IMR-90 (cell line): ENCODE measurements around the gene BCL2L13. TPM values are rescaled to one million over a fixed set of nuclear protein-coding genes. Genes with fewer than 3 reads are reported as not detected.

Source experiments
- ATAC-seq: fragments of 200-7000 bp; cut with Tn5 transposase; 2 replicates; pipeline ENCODE4 v1.9.1; 2020; ENCODE audit warnings: low read depth, mild to moderate bottlenecking, moderate library complexity
- BruUV-seq: library from RNA; stranded (reverse); fragments of 400-500 nt; replicated peaks from 2 replicates; lab custom pipeline; 2021; lab: Mats Ljungman, UMichigan
- CTCF ChIA-PET: fragments of 300-600 bp; formaldehyde crosslinking; extraction: SDS; loops from one replicate; lab custom pipeline; 2021; ENCODE audit warnings: antibody characterized with exemption; lab: Yijun Ruan, JAX
- POLR2A ChIA-PET: fragments of 300-600 bp; sonication (Branson Sonifier 250); formaldehyde crosslinking; loops from one replicate; lab custom pipeline; 2022; ENCODE audit warnings: antibody characterized with exemption; ENCODE audit not compliant: unreplicated experiment; lab: Charles Lee
- DNase-seq: peaks from one replicate; pipeline ENCODE4 v3.0.0; 2013
- H2AFZ ChIP-seq: replicated peaks from 2 replicates; pipeline ENCODE3; 2013; ENCODE audit warnings: low read length, mild to moderate bottlenecking; ENCODE audit not compliant: poor library complexity
- H2AK5ac ChIP-seq: 2 replicates; pipeline ENCODE4 v1.6.1; 2013; ENCODE audit warnings: low read depth, low read length, inconsistent platforms
- H2AK9ac ChIP-seq: replicated peaks from 2 replicates; pipeline ENCODE3; 2013; ENCODE audit warnings: mild to moderate bottlenecking, low read depth, low read length, moderate library complexity; ENCODE audit not compliant: poor library complexity
- H2BK120ac ChIP-seq: 2 replicates; pipeline ENCODE4 v1.6.1; 2013; ENCODE audit warnings: low read depth, low read length, inconsistent platforms
- H2BK15ac ChIP-seq: 3 replicates; pipeline ENCODE4 v1.6.1; 2013; ENCODE audit warnings: low read depth, low read length, inconsistent platforms
- H2BK20ac ChIP-seq: 2 replicates; pipeline ENCODE4 v1.6.1; 2013; ENCODE audit warnings: low read depth, mild to moderate bottlenecking, inconsistent platforms, low read length, moderate library complexity
- H2BK5ac ChIP-seq: 2 replicates; pipeline ENCODE4 v1.6.1; 2013; ENCODE audit warnings: mild to moderate bottlenecking, low read depth, low read length, inconsistent platforms; ENCODE audit not compliant: poor library complexity, severe bottlenecking
- H3K14ac ChIP-seq: replicated peaks from 2 replicates; pipeline ENCODE4 v1.6.1; 2013; ENCODE audit warnings: low read depth, low read length, inconsistent platforms
- H3K18ac ChIP-seq: 2 replicates; pipeline ENCODE4 v1.6.1; 2013; ENCODE audit warnings: low read depth, low read length, control low read depth
- H3K23ac ChIP-seq: 2 replicates; pipeline ENCODE4 v1.6.1; 2013; ENCODE audit warnings: low read depth, low read length, inconsistent platforms
- H3K27ac ChIP-seq: 2 replicates; pipeline ENCODE4 v1.5.1; 2013; ENCODE audit warnings: mild to moderate bottlenecking, control low read depth, low read length; ENCODE audit not compliant: insufficient read depth
- H3K27me3 ChIP-seq: 2 replicates; pipeline ENCODE4 v1.6.1; 2013; ENCODE audit warnings: low read length; ENCODE audit not compliant: control insufficient read depth, insufficient read depth
- H3K36me3 ChIP-seq: 2 replicates; pipeline ENCODE4 v1.6.1; 2013; ENCODE audit warnings: low read length, mixed read lengths; ENCODE audit not compliant: control insufficient read depth, insufficient read depth
- H3K4ac ChIP-seq: 2 replicates; pipeline ENCODE4 v1.6.1; 2013; ENCODE audit warnings: low read depth, low read length, inconsistent platforms
- H3K4me1 ChIP-seq: 2 replicates; pipeline ENCODE4 v1.6.1; 2013; ENCODE audit warnings: low read length, mixed read lengths; ENCODE audit not compliant: control insufficient read depth, insufficient read depth
- H3K4me2 ChIP-seq: 2 replicates; pipeline ENCODE4 v1.6.1; 2013; ENCODE audit warnings: low read depth, mild to moderate bottlenecking, control low read depth, low read length, moderate library complexity
- H3K4me3 ChIP-seq: 2 replicates; pipeline ENCODE4 v1.5.1; 2013; ENCODE audit warnings: low read depth, mild to moderate bottlenecking, control low read depth, low read length, moderate library complexity; ENCODE audit not compliant: insufficient read depth
- H3K56ac ChIP-seq: 2 replicates; pipeline ENCODE4 v1.6.1; 2013; ENCODE audit warnings: low read length, inconsistent platforms; ENCODE audit not compliant: insufficient read depth; ENCODE audit errors: extremely low read depth
- H3K79me1 ChIP-seq, 2 experiments: 2 replicates each; pipeline ENCODE4 v1.6.1; 2013; ENCODE audit warnings: low read length in 2 of 2, inconsistent platforms in 1 of 2, low read depth in 1 of 2
- H3K9ac ChIP-seq: 2 replicates; pipeline ENCODE4 v1.6.1; 2013; ENCODE audit warnings: low read depth, low read length, control low read depth
- H3K9me1 ChIP-seq: 2 replicates; pipeline ENCODE4 v1.6.1; 2013; ENCODE audit warnings: low read length, inconsistent platforms; ENCODE audit not compliant: insufficient read depth
- H3K9me3 ChIP-seq: 2 replicates; pipeline ENCODE4 v1.6.1; 2013; ENCODE audit warnings: low read length; ENCODE audit not compliant: control insufficient read depth, insufficient read depth
- H4K20me1 ChIP-seq: 2 replicates; pipeline ENCODE4 v1.6.1; 2013; ENCODE audit warnings: low read length, inconsistent platforms; ENCODE audit not compliant: insufficient read depth
- H4K5ac ChIP-seq: 2 replicates; pipeline ENCODE4 v1.6.1; 2013; ENCODE audit warnings: mild to moderate bottlenecking, low read depth, low read length, control low read depth
- H4K8ac ChIP-seq, 2 experiments: 2 replicates each; pipeline ENCODE4 v1.6.1; 2013; ENCODE audit warnings: low read depth in 2 of 2, low read length in 2 of 2, control low read depth in 1 of 2, inconsistent platforms in 1 of 2
- H4K91ac ChIP-seq: 2 replicates; pipeline ENCODE4 v1.6.1; 2013; ENCODE audit warnings: low read depth, low read length, inconsistent platforms; ENCODE audit not compliant: insufficient read depth
- SMC3 ChIP-seq: fragments of 150-350 bp; IDR thresholded peaks from 2 replicates; pipeline ENCODE4 v1.6.1; 2016; ENCODE audit warnings: low read depth, mild to moderate bottlenecking, antibody characterized with exemption, low read length, moderate library complexity
- WGBS, 2 experiments: methylation state at CpG; one replicate each; pipeline versions ENCODE4 v1.1.5 to v1.1.7; 2013; ENCODE audit warnings: missing lambda C conversion rate in 2 of 2; ENCODE audit not compliant: insufficient read length in 1 of 2; ENCODE audit errors: extremely low coverage in 2 of 2; 5-methylcytosine and 5-hydroxymethylcytosine counted together
- dilution Hi-C: fragments of 300-500 bp; cut with HindIII; formaldehyde crosslinking; loops from one replicate; pipeline ENCODE4 v1.14.3; 2018; ENCODE audit warnings: low sequenced_read_pairs; ENCODE audit not compliant: unreplicated experiment
- in situ Hi-C: fragments of 300-500 bp; cut with MboI; formaldehyde crosslinking; loops from 3 replicates; pipeline ENCODE4 v1.14.3; 2019; ENCODE audit warnings: low sequenced_read_pairs, inconsistent platforms, mixed read lengths
- intact Hi-C: fragments of 100-400 bp; cut with micrococcal nuclease; formaldehyde crosslinking; loops from 2 replicates; pipeline ENCODE4 v1.10.0; 2022
- polyA plus RNA-seq, 3 experiments: library from polyadenylated mRNA; depleted of rRNA; stranded (reverse); fragments of >200 nt; gene quantifications; 2 replicates each; pipeline ENCODE4 v1.2.3, GENCODE V29; 2012; ENCODE audit warnings: low replicate concordance in 1 of 3
- total RNA-seq: library from RNA; depleted of rRNA; stranded (reverse); fragments of >200 nt; gene quantifications from 2 replicates; pipeline ENCODE4 v1.2.3, GENCODE V29; 2012

The BCL2L13 gene
- total and polyA plus RNA-seq, 2 of the 4 experiments (the other 2 are of a cell fraction), result 42.6 to 86.7 TPM

DNA sequence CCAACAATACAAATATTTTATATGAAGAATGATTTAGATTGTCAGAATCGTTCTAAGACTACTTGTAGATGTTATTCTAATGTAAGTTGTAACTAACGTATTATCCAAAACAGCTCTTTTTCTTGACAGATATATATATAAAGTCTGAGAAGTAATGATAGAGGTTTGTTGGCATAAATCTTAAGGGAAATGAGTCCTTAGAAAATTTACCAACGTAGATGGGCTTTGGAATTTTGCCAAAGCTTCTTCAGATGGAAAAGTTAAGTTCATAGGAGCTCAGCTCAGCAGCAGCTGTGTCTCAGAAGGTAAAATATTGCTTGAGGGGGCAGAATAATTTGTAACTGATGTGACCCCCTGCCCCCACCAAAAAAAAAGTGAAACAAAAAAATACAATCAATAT lies 69.0 kb downstream of the BCL2L13 start:
- peak overlapping the region; percentile 83; the same call in 1 of the 2 replicates for H3K4me2 ChIP-seq
- DNase-seq (no peak), ATAC-seq (no peak)
- H2AK9ac ChIP-seq, result no peak overlapping the region
- no peaks in the 10 kb centered on the region for H3K27me3 ChIP-seq
- H2BK120ac ChIP-seq, result peak overlapping the region; percentile 53; the same call in 1 of the 2 replicates
- no peak for TF ChIP-seq SMC3
- peak overlapping the region; percentile 8; the same call in 1 of the 2 replicates for H3K9ac ChIP-seq
- peak overlapping the region in 1 of 2 experiments; percentile 49; a peak in 1 of 4 replicates for H4K8ac ChIP-seq
- H4K20me1 ChIP-seq, result no peaks in the 10 kb centered on the region
- H2BK20ac ChIP-seq, result no peak overlapping the region
- dilution Hi-C loops, result no loop called here
- peak overlapping the region; percentile 94 for H2BK5ac ChIP-seq
- peaks cover 5% of the 10 kb centered on the region; the same call in 1 of the 2 replicates for H3K36me3 ChIP-seq
- no peak overlapping the region; the same call in 1 of the 2 replicates for H3K56ac ChIP-seq
- 0 out of 3 replicates have a peak overlapping the region, but pooled peaks have one; percentile 23 for H2BK15ac ChIP-seq
- no CpG with 5 or more reads among the region's 3 CpGs for WGBS, 2 experiments
- H3K14ac ChIP-seq, result peak overlapping the region; percentile 43; the same call in 1 of the 2 replicates
- H4K91ac ChIP-seq, result peak overlapping the region; percentile 27; the same call in 1 of the 2 replicates
- H3K27ac ChIP-seq, result no peak overlapping the region
- 0 out of 2 replicates have a peak, but pooled peaks cover 2% of the 10 kb centered on the region for H3K9me1 ChIP-seq
- peaks cover 11 to 29% of the 10 kb centered on the region in 2 experiments; a peak in 3 of 4 replicates for H3K79me1 ChIP-seq
- no peak overlapping the region for H4K5ac ChIP-seq
- H3K4ac ChIP-seq, result no peak overlapping the region
- H3K9me3 ChIP-seq, result no peaks in the 10 kb centered on the region
- no TSS peak for BruUV-seq
- intact Hi-C loops, result no loop called here
- ChIA-PET POLR2A (interaction anchor here (1.6 kb wide), 1 partner anchor 35 kb away, joined by 5 read pairs; no protein-coding TSS in a partner anchor), CTCF (no interaction called here)
- no peak overlapping the region for H2AK5ac ChIP-seq
- H3K4me1 ChIP-seq, result peaks cover 5% of the 10 kb centered on the region
- no peak overlapping the region for H2AFZ ChIP-seq
- peak overlapping the region; percentile 34; the same call in 1 of the 2 replicates for H3K4me3 ChIP-seq
- in situ Hi-C loops, result no loop called here
- H3K18ac ChIP-seq, result no peak overlapping the region
- H3K23ac ChIP-seq, result no peak overlapping the region
